C1 segment of cervical spinal cord (tissue), 14 donors: ENCODE measurements around the gene NTF4.
A peak's percentile ranks its signal among the peaks of the same experiment; 100 is the strongest.

Experiments
- DNase-seq, 14 donors: peaks; one replicate each; lab custom pipeline; 2025; lab: John Stamatoyannopoulos, UW

Gene NTF4

DNA sequence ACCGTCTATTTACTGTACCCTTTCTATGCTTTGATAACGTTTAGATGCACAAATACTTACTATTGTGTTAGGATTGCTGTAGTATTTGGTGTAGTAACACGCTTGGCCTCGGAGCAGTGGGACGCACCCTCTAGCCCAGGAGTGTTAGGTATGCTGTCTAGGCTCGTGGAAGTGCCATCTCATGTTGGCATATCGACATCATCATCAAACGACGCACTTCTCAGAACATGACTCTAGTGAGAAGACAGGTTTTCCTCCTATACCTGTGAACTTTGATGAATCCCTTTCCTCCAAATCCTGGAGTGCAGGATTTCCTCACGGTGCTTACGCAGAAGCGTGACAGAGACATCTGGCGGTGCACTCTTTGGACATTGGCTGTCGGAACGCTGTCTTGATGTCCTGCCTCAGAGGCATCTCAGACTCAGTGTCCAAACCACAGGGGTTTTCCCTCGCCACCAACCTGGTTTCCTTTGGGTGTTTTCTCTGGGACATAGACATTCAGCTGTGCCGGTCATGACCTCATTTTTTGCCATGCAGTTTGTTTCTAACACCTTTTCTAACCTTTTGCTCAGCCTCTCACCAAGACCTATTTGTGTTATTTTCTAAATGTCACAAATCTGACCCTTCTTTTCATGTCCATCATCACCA, 26.9 kb upstream of the NTF4 start:
- no peak for DNase-seq

DNA sequence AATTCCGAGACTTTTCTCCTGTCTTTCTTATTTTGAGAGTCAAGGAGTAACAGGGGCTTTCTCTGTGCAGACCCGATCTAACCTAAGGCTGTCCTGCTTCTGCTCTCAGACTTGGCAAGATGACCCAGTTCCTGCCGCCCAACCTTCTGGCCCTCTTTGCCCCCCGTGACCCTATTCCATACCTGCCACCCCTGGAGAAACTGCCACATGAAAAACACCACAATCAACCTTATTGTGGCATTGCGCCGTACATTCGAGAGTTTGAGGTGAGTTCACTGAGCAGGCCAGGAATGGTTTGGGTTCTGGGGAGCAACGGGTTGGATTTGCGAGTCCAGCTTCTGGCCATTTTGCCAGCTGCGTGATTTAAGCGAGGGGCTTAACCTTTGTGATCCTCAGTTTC, 21.7 kb upstream of the NTF4 start:
- DNase-seq: no peak

DNA sequence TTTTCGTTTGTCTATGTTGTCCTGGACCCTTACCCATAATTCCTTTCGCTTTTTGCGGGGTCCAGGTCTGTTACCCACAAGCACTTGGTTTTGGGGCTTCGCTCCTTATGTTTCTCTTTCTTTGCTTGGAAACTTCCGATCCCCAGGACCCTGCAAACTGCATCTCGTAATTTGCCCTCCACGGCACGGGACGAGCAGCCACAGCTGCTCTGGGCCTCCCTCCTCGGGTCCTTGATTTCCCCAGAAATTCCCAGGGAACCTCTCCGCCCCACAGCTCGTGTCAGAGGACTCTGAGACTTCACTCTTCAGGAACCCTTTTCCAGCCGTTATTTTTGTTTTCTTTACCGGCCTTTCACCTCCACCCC, 21.2 kb upstream of the NTF4 start:
- DNase-seq: peak in 1 of 14 donors; percentile 39

DNA sequence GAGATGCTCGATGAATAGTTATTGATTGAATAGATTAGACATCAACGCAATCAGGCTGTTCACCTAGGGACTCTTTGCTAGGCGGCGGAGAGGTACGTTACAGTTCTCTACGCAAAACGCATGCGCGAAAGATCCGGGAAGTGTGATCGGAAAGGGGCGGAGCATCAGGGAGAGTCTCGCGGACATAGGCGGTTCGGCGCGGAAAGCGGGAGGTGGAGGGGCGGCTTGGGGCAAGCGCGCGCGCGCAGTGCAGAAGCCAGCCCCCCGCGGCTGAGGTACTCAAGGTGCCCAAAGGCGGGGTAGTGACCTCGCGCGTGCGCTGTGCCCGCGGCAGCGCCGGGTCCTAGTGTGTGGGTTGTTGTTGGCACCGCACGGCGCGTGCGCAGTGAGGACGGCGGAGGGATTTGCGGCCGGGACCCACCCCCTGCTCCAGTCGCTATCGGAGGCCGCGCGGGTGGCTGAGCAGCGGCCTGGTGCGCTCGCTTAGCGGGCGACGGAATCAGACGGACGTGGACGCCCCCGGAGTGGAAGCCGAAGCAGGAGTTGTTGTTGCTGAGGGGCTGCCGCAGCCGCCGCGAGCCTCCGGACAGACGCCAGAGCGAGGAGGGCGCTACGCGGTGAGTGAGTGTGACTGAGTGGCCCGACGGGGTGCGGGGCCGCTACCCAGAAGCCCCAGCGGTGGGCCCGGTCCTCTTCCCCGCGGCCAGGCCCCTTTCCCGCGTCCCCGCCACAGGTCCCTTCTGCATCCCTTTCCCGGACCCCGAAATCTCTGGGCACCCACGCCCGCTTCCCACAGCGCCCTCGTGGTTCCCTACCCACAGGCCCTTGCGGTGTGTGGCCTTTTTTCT, 20.6 kb upstream of the NTF4 start, which contains the start of gene SNRNP70:
Gene SNRNP70, plus strand, starts transcription at position 432 of the 848 bp plus-strand sequence. CDS start 964 bp downstream, outside the sequence.
- peak; percentile 92 to 99 (median 97) for DNase-seq

DNA sequence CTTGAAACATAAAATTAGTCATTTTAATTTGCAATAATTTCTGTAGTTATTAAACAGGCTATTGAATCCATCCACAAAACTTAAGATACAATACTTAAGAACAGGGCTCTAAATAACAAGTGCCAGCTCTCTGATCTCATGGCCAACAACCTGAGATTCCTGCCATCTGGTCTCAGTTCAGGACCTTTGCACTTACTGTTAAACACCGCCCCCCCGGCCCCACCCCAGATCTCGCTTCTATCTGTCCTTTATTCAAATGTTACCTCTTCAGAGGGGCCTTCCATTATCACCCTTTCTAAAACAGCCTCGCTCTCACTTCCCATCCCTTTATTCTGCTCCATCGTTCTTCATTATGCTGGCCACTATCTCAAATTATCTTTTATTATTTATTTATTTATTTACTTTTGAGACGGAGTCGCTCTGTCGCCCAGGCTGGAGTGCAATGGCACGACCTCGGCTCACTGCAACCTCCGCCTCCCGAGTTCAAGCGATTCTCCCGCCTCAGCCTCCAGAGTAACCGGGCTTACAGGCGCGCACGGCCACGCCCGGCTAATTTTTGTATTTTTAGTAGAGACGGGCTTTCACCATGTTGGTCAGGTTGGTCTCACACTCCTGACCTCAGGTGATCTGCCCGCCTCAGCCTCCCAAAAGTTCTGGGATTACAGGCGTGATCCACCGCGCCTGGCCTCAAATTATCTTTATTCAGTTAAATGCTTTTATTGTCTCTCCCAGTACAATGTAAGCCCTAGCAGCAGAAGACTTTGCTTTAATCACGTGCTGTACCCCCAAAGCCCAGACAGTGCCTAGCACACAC, 19.8 kb upstream of the NTF4 start:
- DNase-seq: no peak

DNA sequence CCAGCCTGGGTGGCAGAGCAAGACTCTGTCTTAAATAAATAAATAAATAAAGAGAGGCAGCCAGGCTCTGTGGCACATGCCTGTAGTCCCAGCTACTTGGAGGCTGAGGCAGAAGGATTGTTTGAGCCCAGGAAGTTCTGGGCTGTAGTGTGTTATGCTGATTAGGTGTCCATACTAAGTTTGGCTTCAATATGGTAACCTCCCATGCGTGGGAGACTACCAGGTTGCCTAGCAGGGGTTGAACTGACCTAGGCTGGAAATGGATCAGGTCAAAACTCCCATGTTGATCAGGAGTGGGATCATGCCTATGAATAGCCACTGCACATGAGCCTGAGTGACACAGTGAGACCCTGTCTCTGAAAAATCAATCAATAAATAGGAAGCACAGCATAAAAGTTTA, 16.7 kb upstream of the NTF4 start:
- no peak for DNase-seq

DNA sequence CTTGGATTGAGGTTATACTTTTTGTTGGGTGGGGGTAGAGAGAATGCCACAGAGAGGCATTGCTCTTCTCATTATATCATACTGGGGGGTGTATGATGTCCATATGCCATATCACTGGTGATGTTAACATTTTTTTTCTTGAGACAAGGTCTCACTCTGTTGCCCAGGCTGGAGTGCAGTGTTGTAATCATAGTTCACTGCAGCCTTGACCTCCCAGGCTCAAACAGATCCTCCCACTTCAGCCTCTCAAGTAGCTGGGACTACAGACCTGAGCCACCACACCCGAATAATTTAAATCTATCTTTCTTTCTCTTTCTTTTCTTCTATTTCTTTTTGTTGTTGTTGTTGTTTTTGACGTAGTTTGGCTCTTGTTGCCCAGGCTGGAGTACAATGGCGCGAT, 15.8 kb upstream of the NTF4 start:
- no peak for DNase-seq

DNA sequence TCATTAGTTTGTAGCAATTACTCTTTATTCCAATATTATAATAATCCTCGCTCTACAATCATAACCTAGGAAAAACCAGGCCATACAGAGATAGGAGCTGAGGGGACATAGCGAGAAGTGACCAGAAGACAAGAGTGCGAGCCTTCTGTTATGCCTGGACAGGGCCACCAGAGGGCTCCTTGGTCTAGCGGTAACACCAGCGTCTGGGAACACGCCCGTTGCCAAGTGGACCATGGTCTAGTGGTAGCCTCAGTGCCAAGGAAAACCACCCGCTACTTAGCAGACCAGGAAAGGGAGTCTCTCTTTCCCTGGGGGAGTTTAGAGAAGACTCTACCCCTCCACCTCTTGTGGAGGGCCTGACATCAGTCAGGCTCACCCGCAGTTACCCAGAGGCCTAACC, 10.3 kb upstream of the NTF4 start:
- peak in 8 of 14 donors; percentile 11 to 46 (median 28) for DNase-seq

DNA sequence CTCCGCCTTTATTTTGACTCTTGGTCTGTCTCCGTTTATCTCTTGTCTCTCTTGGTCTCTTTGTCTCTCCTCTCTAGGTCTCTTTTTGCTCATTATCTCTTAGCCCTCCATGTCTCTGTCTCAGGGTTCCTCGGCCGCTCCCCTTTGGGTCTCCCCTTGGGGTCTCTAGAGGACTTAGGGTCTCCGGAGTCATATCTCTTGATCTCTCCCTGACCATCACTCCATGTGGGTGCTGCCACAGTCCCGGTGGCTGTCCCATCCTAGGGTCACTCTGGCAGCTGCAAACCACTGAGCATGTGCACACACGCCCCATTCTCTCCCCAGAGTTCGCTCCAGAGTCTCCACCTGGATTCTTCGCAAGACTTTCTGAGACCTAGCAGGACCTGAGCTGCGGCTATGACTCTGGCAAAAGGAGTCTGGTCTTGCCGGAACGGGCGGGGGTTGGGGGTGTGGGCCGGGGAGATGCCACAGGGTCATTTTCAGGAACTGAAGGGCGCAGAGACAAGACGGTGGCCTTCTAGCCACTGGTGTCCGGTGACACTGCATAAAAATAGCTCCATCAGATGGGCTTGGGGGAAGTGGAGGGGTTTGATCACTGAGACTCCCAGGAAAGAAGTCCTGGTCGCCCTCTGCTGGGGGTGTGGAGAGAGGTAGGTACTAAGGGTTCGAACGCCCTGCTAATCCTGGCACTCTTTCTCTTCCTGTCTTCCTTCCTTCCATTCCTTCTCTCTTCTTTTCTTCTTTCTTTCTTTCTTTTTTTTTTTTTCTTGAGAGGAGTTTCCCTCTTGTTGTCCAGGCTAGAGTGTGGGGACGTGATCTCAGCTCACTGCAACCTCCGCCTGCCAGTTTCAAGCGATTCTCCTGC, 9.1 kb upstream of the NTF4 start:
- DNase-seq: no peak

DNA sequence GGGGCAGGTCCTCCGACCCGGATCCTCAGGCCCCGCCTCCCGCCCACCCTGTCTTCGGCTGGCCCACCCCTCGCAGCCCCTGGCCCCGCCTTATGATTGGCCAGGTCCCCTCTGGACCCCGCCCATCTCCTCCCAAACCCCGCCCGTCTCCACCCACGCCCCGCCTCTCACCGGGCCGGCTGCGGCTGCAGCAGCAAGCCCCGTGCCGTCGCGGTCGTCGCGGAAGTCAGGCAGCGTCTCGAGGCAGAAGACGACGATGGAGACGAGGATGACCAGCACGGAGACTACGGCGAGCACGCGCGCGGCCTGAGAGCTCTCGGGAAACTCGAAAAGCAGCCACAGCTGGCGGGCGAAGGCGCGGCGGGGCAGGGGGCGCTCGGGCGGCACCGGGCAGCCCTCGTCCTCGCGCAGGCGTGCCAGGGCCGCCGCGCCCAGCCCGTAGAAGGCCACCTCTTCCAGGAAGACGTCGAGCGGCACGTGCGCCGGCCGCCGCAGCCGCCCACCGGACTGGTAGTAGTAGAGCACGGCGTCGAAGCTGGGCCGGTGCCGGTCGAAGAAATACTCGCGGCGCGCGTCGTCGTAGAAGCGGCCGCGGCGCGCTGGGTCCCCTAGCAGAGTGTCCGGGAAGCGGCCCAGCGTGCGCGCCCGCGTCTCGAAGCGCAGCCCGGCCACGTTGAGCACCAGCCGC, 7.4 kb upstream of the NTF4 start:
- DNase-seq: no peak

DNA sequence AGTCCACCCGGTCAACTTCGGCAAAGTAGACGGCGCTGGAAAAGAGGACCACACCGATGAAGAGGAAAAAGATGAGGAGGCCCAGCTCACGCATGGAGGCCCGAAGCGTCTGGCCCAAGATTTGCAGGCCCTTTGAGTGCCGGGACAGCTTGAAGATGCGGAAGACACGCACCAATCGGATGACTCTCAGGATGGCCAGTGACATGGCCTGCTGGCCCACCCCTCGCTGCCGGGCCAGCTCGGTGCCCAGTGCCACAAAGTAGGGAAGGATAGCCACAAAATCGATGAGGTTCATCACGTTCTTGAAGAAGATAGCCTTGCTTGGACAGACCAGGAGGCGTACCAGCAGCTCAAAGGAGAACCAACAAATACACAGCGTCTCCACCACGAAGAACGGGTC, 5.8 kb upstream of the NTF4 start:
- no peak for DNase-seq

DNA sequence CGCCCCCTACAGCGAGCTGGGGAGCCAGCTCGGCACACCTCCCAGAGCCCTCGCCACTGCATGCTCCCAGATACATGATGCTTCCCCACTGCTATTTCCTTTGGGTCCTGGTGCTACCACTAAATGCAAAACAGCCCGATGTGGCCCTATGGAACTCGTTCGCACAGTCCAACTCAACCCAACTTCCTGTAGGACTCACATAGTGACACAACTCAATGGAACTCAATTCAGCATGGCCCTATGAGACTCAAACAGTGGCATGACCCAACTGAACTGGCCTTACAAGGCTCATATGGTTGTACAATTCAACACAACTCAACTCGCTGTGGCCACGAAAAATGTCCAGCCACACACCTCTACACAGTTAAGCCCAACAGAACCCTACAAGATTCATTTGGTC, 4.4 kb upstream of the NTF4 start:
- no peak for DNase-seq

DNA sequence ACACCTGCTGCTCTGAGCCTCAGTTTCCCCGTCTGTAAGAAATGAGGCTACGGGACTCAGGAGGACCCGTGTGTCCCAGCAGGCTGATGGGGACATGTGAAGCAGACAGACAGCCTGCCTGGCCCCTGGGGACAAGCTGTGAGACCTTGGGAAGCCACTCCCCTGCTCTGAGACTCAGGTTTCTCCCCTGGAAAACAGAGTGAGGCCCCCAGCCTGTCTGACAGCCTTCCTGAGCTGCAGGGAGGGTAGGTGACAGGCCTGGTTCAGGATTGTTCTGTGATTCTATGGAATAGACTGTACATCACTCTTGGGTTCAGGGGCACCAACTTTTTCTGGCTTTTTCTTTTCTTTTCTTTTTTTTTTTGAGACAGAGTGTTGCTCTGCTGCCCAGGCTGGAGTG, 2.9 kb upstream of the NTF4 start:
- no peak for DNase-seq

DNA sequence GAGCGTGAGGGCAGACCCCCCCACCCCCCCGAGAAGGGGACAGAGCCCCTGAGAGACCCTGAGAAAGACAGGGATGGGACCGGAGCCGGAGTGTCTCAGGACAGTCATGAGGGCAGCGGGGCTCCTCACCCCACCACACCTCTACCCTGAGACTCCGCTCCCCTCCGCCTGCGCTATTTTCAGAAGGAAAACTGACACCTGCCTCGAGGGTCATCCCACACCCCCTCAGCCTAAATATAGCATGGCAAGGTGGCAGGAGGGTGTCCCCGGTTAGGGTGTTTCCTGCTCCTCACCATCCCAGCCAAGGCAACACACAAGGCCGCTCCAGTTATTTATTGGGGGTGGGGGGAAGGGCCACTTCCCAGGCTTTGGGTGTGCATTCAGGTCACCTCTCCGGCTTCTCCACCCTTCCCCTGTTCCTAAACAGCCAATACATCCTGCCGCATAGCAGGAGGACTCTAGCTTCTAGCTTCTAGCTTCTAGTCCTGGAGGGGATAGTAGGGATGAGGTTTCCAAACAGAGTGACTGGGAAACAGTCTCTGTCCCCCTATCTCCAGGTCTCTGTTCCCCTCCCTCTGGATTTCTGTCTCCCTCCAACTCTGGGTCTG, 1.4 kb upstream of the NTF4 start:
- DNase-seq: no peak

DNA sequence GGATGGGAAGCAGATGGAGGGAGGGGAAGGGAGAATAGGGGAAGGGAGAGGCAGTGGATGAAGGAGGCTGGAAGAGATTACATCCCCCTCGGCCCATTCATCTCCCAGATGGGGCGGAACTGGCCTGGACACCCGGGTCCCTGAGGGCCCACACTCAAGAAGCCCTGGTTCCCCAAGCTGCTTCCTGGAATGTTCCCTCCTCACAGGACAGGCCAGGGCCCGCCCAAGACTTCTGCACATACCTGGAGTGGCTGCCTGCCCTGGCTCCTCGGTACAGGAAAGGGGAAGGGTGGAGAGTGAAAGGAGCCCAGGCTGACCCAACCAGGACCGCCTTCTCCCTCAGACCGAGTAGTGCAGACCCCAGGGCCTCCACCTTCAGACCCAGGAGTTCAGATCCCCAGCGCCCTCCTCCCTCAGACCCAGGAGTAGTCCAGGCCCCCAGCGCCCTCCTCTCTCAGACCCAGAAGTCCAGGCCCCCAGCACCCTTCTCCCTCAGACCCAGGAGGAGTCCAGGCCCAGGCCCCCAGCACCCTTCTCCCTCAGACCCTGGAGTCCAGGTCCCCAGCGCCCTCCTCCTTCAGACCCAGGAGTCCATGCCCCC, 489 bp downstream of the NTF4 start:
- DNase-seq: no peak

DNA sequence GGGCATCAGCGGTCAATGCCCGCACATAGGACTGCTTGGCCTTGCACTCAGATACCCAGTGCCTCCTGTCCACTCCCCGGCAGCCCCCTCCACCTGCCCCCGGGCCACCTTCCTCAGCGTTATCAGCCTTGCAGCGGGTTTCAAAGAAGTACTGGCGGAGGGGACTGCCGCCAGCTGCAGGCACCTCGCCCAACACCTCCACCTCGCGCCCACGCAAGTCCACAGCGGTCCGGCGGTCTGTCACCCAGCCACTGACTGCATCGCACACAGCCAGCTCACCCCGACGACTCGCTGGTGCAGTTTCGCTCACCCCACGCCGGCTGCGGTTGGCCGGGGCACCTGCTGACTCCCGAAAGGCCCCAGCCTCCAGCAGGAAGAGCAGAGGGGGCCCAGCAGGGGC, 3.2 kb downstream of the NTF4 start:
- no peak for DNase-seq

DNA sequence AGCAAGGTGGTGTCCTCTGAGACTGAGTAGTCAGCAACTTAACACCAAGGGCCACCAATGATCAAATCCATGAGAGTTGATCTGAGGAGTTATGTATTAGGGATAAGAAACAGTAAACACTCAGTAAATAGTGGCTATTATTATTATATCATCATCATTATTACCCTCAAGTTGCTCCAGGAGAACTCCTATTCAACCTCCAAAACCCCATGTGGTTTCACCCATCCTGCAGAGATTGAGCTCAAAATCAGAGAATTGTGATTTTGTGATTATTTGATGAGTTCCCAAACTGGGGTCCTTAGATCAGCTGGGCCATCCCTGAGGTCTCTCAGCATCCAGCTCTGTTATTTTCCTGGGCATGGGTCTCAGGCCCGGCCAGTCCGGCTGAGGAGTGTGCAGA, 3.6 kb downstream of the NTF4 start:
- DNase-seq: no peak

DNA sequence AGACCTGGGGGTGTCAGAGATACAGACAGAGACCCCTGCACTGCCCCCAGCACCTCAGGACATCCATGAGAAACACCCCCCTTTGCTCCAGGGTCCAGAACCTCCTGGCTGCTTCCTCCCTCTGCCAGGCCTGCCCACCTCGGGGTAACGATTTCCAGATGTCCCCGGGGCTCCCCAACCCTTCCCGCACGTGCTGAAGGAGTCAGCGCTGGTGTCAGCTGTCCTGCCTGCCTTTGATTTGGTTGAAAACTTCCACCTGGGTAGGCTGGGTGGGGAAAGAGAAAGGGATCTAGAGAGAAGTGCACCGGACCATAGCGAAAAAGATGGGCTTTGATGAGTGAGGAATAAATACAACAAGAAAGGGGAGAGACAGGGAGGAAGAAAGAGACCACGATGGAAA, 5.6 kb downstream of the NTF4 start:
- DNase-seq: no peak

DNA sequence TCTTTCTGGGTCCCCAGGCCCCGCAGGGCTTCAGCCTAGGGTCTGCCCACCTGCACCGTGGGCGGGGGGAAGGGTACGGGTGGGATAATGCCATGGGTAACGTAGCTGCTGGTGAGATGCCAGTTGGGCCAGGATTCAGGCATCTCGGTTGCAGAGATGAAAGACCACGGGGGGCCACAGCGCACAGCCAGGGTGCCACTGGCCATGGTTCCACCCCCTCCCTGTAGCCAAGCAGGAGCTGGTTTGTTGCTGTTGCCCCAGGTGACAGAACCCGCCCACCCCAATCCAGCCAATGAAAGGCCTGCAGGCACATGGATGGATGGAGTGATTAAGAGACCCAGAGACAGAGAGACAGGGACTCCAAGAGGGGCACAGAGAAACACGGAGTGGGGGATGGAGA, 6.1 kb downstream of the NTF4 start:
- DNase-seq: no peak

DNA sequence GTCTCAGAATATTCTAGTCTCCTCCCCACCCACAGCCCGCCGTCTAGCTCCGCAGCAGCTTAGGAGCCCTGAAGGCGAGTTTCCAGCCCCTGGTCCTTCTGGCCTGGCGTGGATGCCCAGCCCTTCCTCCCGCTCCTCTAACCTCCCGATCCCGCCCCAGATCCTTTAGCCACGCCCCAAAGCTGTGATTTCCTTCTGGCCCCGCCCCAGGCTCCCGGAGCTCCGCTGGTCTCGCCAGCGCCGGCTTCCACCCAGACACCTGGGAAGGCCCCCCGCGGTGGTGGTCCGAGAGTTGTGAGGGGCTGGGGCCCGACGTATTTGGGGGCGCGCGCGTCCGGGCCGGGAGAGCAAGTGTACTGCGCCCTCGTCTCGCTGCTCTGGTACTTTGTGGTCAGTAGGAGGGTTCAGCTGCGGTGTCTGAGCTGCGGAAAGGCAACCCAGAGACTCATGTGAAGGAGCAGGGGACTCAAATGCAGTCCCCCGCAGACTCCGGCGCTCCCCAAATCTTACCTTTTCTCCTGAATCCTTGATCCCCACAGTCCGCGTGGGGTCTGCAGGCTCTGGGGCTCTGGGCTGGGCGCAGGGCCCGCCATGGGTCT, 6.9 kb downstream of the NTF4 start, which contains the start of gene CGB7:
Gene CGB7, minus strand, starts transcription at position 114 of the 599 bp plus-strand sequence. CDS start 2,374 bp downstream, outside the sequence.
- peak in 3 of 14 donors; percentile 0 to 8 (median 8) for DNase-seq
